Measurements from ENCODE around the gene MAP1LC3A.

GRCh38 chr20:34569598-34569997 lies 11.1 kb downstream of the MAP1LC3A start:
- TF ChIP-seq, protein P1, sequence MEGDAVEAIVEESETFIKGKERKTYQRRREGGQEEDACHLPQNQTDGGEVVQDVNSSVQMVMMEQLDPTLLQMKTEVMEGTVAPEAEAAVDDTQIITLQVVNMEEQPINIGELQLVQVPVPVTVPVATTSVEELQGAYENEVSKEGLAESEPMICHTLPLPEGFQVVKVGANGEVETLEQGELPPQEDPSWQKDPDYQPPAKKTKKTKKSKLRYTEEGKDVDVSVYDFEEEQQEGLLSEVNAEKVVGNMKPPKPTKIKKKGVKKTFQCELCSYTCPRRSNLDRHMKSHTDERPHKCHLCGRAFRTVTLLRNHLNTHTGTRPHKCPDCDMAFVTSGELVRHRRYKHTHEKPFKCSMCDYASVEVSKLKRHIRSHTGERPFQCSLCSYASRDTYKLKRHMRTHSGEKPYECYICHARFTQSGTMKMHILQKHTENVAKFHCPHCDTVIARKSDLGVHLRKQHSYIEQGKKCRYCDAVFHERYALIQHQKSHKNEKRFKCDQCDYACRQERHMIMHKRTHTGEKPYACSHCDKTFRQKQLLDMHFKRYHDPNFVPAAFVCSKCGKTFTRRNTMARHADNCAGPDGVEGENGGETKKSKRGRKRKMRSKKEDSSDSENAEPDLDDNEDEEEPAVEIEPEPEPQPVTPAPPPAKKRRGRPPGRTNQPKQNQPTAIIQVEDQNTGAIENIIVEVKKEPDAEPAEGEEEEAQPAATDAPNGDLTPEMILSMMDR (IDR thresholded peaks at IDR 0.05; ENCODE audit: low read depth, low read length, missing input control): no peak
- TF ChIP-seq, protein P2, sequence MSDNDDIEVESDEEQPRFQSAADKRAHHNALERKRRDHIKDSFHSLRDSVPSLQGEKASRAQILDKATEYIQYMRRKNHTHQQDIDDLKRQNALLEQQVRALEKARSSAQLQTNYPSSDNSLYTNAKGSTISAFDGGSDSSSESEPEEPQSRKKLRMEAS (IDR thresholded peaks at IDR 0.05): no peak

Measured in liver (tissue), 2 donors.